B cell (primary cell): Measurements from ENCODE around the gene SMIM26. TPM values are rescaled to one million over a fixed set of nuclear protein-coding genes. Genes with fewer than 3 reads are reported as not detected.

Experiments
- ATAC-seq: fragments of 200-7000 bp; cut with Tn5 transposase; one replicate; pipeline ENCODE4 v1.10.0; 2021; ENCODE audit warnings: low read depth, mild to moderate bottlenecking, moderate number of reproducible peaks, moderate library complexity
- CTCF ChIA-PET: fragments of 350-600 bp; sonication (Branson Sonifier 250); formaldehyde crosslinking; loops from one replicate; lab custom pipeline; 2021; ENCODE audit warnings: antibody characterized with exemption, inconsistent platforms; lab: Charles Lee
- POLR2A ChIA-PET: fragments of 350-600 bp; sonication (Branson Sonifier 250); formaldehyde crosslinking; loops from one replicate; lab custom pipeline; 2021; ENCODE audit warnings: antibody characterized with exemption; lab: Charles Lee
- DNase-seq: peaks from one replicate; pipeline ENCODE4 v3.0.0; 2013
- H2AFZ ChIP-seq: 2 replicates; pipeline ENCODE4 v1.6.1; 2012; ENCODE audit warnings: mild to moderate bottlenecking, low read depth, low read length; ENCODE audit not compliant: insufficient read depth, poor library complexity, severe bottlenecking
- H3K27ac ChIP-seq, 2 donors: 1 replicate in 1 of 2; 2 replicates in 1 of 2; pipeline ENCODE4 v1.5.1; 2012 to 2013; ENCODE audit warnings: low read length in 2 of 2, mild to moderate bottlenecking in 2 of 2, moderate library complexity in 1 of 2
- H3K27me3 ChIP-seq, 4 experiments: fragments of 200-600 bp in 1 of 4; sonication (generic) in 1 of 4; replicated peaks in 1 of 4; 1 replicate in 2 of 4; 2 replicates in 2 of 4; pipeline versions ENCODE4 v1.6.1 to v1.7.0; 2013 to 2016; ENCODE audit warnings: low read length in 3 of 4, mild to moderate bottlenecking in 2 of 4, mixed read lengths in 1 of 4, moderate library complexity in 1 of 4; ENCODE audit not compliant: insufficient read depth in 4 of 4, control insufficient read depth in 3 of 4; ENCODE audit errors: control extremely low read depth in 1 of 4
- H3K36me3 ChIP-seq, 2 experiments: replicated peaks in 1 of 2; 1 replicate in 1 of 2; 2 replicates in 1 of 2; pipeline versions ENCODE4 v1.6.1 to v1.7.1; 2013; ENCODE audit warnings: low read length in 1 of 2; ENCODE audit not compliant: insufficient read depth in 2 of 2, control insufficient read depth in 1 of 2; ENCODE audit errors: control extremely low read depth in 1 of 2, extremely low read depth in 1 of 2
- H3K4me1 ChIP-seq, 2 donors: fragments of 200-600 bp in 1 of 2; sonication (generic) in 1 of 2; 1 replicate in 1 of 2; 2 replicates in 1 of 2; pipeline versions ENCODE4 v1.5.1 to v1.6.1; 2013 to 2017; ENCODE audit warnings: low read length in 2 of 2; ENCODE audit not compliant: control insufficient read depth in 2 of 2, insufficient read depth in 2 of 2
- H3K4me2 ChIP-seq: replicated peaks from 2 replicates; pipeline ENCODE3; 2012; ENCODE audit warnings: mild to moderate bottlenecking, low read depth, low read length; ENCODE audit not compliant: poor library complexity, severe bottlenecking
- H3K4me3 ChIP-seq, 5 experiments: fragments of 200-600 bp in 1 of 5; sonication (generic) in 1 of 5; 1 replicate in 3 of 5; 2 replicates in 2 of 5; pipeline versions ENCODE4 v1.5.1 to v1.7.0; 2011 to 2016; ENCODE audit warnings: low read length in 4 of 5, mild to moderate bottlenecking in 4 of 5, low read depth in 2 of 5, control low read depth in 1 of 5, moderate library complexity in 1 of 5; ENCODE audit not compliant: insufficient read depth in 1 of 5; ENCODE audit errors: control extremely low read depth in 1 of 5, extremely low read depth in 1 of 5
- H3K79me2 ChIP-seq: fragments of 200-600 bp; sonication (generic); one replicate; pipeline ENCODE4 v1.6.0; 2016; ENCODE audit warnings: low read length; ENCODE audit not compliant: control insufficient read depth, insufficient read depth
- H3K9ac ChIP-seq: fragments of 200-600 bp; sonication (generic); 2 replicates; pipeline ENCODE4 v1.6.1; 2017; ENCODE audit warnings: mild to moderate bottlenecking, low read length, moderate library complexity
- H3K9me3 ChIP-seq, 3 donors: one replicate each; pipeline versions ENCODE4 v1.6.1 to v1.7.1; 2013; ENCODE audit warnings: low read length in 2 of 3; ENCODE audit not compliant: control insufficient read depth in 2 of 3, insufficient read depth in 1 of 3; ENCODE audit errors: control extremely low read depth in 1 of 3
- H4K20me1 ChIP-seq: 2 replicates; pipeline ENCODE4 v1.6.0; 2012; ENCODE audit warnings: mild to moderate bottlenecking, low read length; ENCODE audit not compliant: insufficient read depth, control insufficient read depth, poor library complexity, severe bottlenecking
- H3K27ac Mint-ChIP-seq: one replicate; pipeline ENCODE4 v1.8.0; 2021; ENCODE audit warnings: mixed read lengths
- H3K27me3 Mint-ChIP-seq: one replicate; pipeline ENCODE4 v1.8.0; 2021; ENCODE audit warnings: mixed read lengths
- H3K4me1 Mint-ChIP-seq: one replicate; pipeline ENCODE4 v1.8.0; 2021; ENCODE audit warnings: mixed read lengths
- H3K4me3 Mint-ChIP-seq: one replicate; pipeline ENCODE4 v1.8.0; 2021; ENCODE audit warnings: mixed read lengths
- H3K9me3 Mint-ChIP-seq: one replicate; pipeline ENCODE4 v1.8.0; 2022; ENCODE audit warnings: mixed read lengths; ENCODE audit not compliant: insufficient read depth
- EZH2 ChIP-seq: IDR thresholded peaks from 2 replicates; pipeline ENCODE4 v1.6.1; 2012; ENCODE audit warnings: borderline replicate concordance, low read depth, mild to moderate bottlenecking, moderate library complexity, low read length; ENCODE audit not compliant: insufficient read depth, poor library complexity, severe bottlenecking
- WGBS: methylation state at CpG from one replicate; pipeline ENCODE4 v1.1.5; 2013; ENCODE audit warnings: missing lambda C conversion rate; ENCODE audit not compliant: insufficient coverage; 5-methylcytosine and 5-hydroxymethylcytosine counted together
- intact Hi-C: fragments of 100-400 bp; cut with micrococcal nuclease; formaldehyde crosslinking; loops from one replicate; pipeline ENCODE4 v1.10.0; 2022
- polyA plus RNA-seq: library from polyadenylated mRNA; depleted of rRNA; stranded (reverse); fragments of >200 nt; gene quantifications from 2 replicates; pipeline ENCODE4 v1.2.3, GENCODE V29; 2012
- total RNA-seq, 2 donors: library from RNA; stranded (reverse); fragments of 120-200 nt in 1 of 2; gene quantifications; 1 replicate in 1 of 2; 2 replicates in 1 of 2; pipeline versions ENCODE4 v1.2.3 to v1.2.4, GENCODE V29; 2013 to 2022
- TF ChIP-seq, protein P1 (sequence below): fragments of 200-600 bp; IDR thresholded peaks from one replicate; pipeline ENCODE4 v1.8.0; 2022; ENCODE audit warnings: antibody characterized with exemption, mild to moderate bottlenecking

SMIM26 gene
- total and polyA plus RNA-seq, 2 donors (not counting 1 experiment from before 2014, with no cell fraction given) = 47.7 to 100 TPM

- Mint-ChIP-seq H3K27ac (no peak overlapping the region), H3K27me3 (no peaks in the 10 kb centered on the region)
Observed at GRCh38 chr20:18614244-18614643, 47.0 kb downstream of the SMIM26 start.

GRCh38 chr20:18615020-18615650 is 47.9 kb downstream of the SMIM26 start:
- H3K9me3 ChIP-seq = no peaks in the 10 kb centered on the region
- no peaks in the 10 kb centered on the region for H3K9me3 Mint-ChIP-seq
- H3K4me1 Mint-ChIP-seq = no peaks in the 10 kb centered on the region
- no peak overlapping the region for H3K9ac ChIP-seq
- intact Hi-C loops = no loop called here
- no peak overlapping the region for H3K4me2 ChIP-seq
- H3K4me3 Mint-ChIP-seq = no peak overlapping the region
- no peak overlapping the region for H2AFZ ChIP-seq
- H3K4me3 ChIP-seq = no peak overlapping the region
- CTCF ChIA-PET = interaction anchor here (1.9 kb wide), 1 partner anchor 16 kb away, joined by 5 read pairs; no protein-coding TSS in a partner anchor
- POLR2A ChIA-PET = no interaction called here
- no peak for ATAC-seq
- H3K36me3 ChIP-seq = peaks cover 0 to 3% of the 10 kb centered on the region in 2 experiments
- H3K27me3 ChIP-seq = no peaks in the 10 kb centered on the region
- H3K27ac Mint-ChIP-seq = no peak overlapping the region
- TF ChIP-seq, protein P1, sequence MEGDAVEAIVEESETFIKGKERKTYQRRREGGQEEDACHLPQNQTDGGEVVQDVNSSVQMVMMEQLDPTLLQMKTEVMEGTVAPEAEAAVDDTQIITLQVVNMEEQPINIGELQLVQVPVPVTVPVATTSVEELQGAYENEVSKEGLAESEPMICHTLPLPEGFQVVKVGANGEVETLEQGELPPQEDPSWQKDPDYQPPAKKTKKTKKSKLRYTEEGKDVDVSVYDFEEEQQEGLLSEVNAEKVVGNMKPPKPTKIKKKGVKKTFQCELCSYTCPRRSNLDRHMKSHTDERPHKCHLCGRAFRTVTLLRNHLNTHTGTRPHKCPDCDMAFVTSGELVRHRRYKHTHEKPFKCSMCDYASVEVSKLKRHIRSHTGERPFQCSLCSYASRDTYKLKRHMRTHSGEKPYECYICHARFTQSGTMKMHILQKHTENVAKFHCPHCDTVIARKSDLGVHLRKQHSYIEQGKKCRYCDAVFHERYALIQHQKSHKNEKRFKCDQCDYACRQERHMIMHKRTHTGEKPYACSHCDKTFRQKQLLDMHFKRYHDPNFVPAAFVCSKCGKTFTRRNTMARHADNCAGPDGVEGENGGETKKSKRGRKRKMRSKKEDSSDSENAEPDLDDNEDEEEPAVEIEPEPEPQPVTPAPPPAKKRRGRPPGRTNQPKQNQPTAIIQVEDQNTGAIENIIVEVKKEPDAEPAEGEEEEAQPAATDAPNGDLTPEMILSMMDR = no peak
- no peak for TF ChIP-seq EZH2
- no peak for DNase-seq
- H4K20me1 ChIP-seq = no peaks in the 10 kb centered on the region
- H3K4me1 ChIP-seq = no peaks in the 10 kb centered on the region
- H3K27ac ChIP-seq = no peak overlapping the region
- no peaks in the 10 kb centered on the region for H3K27me3 Mint-ChIP-seq
- H3K79me2 ChIP-seq = no peaks in the 10 kb centered on the region
- 90% methylated on average over 2 of the region's 5 CpGs for WGBS

More at GRCh38 chr20:18614244-18614643, 47.0 kb downstream of the SMIM26 start:
- Histone ChIP-seq H3K4me2 (no peak overlapping the region), H3K79me2 (no peaks in the 10 kb centered on the region), H3K4me3 (no peak overlapping the region), H3K9me3 (no peaks in the 10 kb centered on the region), H3K4me1 (no peaks in the 10 kb centered on the region), H3K9ac (no peak overlapping the region), H3K27me3 (no peaks in the 10 kb centered on the region), H3K27ac (no peak overlapping the region), H3K36me3 (peaks cover 0 to 3% of the 10 kb centered on the region in 2 experiments), H2AFZ (no peak overlapping the region), H4K20me1 (no peaks in the 10 kb centered on the region)
- CTCF ChIA-PET = no interaction called here
- WGBS = 93% methylated on average over 5 of the region's 5 CpGs
- ATAC-seq (no peak), DNase-seq (no peak)
- Mint-ChIP-seq H3K4me1 (no peaks in the 10 kb centered on the region), H3K4me3 (no peak overlapping the region), H3K9me3 (no peaks in the 10 kb centered on the region)
- POLR2A ChIA-PET = no interaction called here
- intact Hi-C loops = no loop called here
- no peak for TF ChIP-seq EZH2
- TF ChIP-seq, protein P1 = no peak
